ENCODE results near the gene MTMR12. TPM values are rescaled to one million over a fixed set of nuclear protein-coding genes. Genes with fewer than 3 reads are reported as not detected.

The MTMR12 gene
- total and polyA plus RNA-seq, 2 of the 13 experiments (the other 11 are each of a cell fraction or from before 2014, with no cell fraction given) = 23.4 to 36.6 TPM

GRCh38 chr5:32275396-32275741, 37.4 kb downstream of the MTMR12 start (continued):
- TF ChIP-seq SNAPC5 (CRISPR knock-in tag; IDR thresholded peaks at IDR 0.05; ENCODE audit: borderline replicate concordance) (no peak), ZMYM3 (CRISPR knock-in tag; IDR thresholded peaks at IDR 0.05) (no peak), NFIC (IDR thresholded peaks at IDR 0.05; ENCODE audit: low read length) (no peak; the same call in 1 of the 2 replicates), NFATC3 (CRISPR knock-in tag; IDR thresholded peaks at IDR 0.05) (no peak), RFX5 (IDR thresholded peaks at IDR 0.05; ENCODE audit: low read depth, low read length) (no peak), ZNF160 (CRISPR knock-in tag; IDR thresholded peaks at IDR 0.05) (no peak), ZNF609 (CRISPR knock-in tag; IDR thresholded peaks at IDR 0.05; ENCODE audit: borderline replicate concordance) (0 out of 2 replicates have a peak, but pooled peaks have one; percentile 19), ZFYVE20 (CRISPR knock-in tag; IDR thresholded peaks at IDR 0.05; ENCODE audit: borderline replicate concordance, low read depth) (no peak), ARID3A (IDR thresholded peaks at IDR 0.05; ENCODE audit: low read depth, low read length) (peak; percentile 84; the same call in 1 of the 2 replicates), KLF12 (CRISPR knock-in tag; IDR thresholded peaks at IDR 0.05; ENCODE audit: borderline replicate concordance) (no peak), TIGD3 (CRISPR knock-in tag; IDR thresholded peaks at IDR 0.05; ENCODE audit: borderline replicate concordance) (no peak), SP1 (IDR thresholded peaks at IDR 0.05) (no peak), SP1 (CRISPR knock-in tag; IDR thresholded peaks at IDR 0.05) (no peak), ZNF484 (CRISPR knock-in tag; IDR thresholded peaks at IDR 0.05; ENCODE audit: borderline replicate concordance, low read depth) (no peak), RBM39 (IDR thresholded peaks at IDR 0.05; ENCODE audit: low read depth, low read length, poor library complexity, severe bottlenecking) (no peak), ZNF253 (CRISPR knock-in tag; IDR thresholded peaks at IDR 0.05; ENCODE audit: borderline replicate concordance) (no peak), ATF7-NPFF (CRISPR knock-in tag; IDR thresholded peaks at IDR 0.05; ENCODE audit: low read depth) (no peak), PCBP2 (optimal IDR thresholded peaks at IDR 0.05; ENCODE audit: low read depth, low read length, poor library complexity, severe bottlenecking) (no peak), ZNF335 (CRISPR knock-in tag; IDR thresholded peaks at IDR 0.05) (no peak), PRDM4 (CRISPR knock-in tag; IDR thresholded peaks at IDR 0.05; ENCODE audit: borderline replicate concordance) (no peak)

All from HepG2 (cell line).